ENCODE measurements around the gene S1PR5. TPM values are rescaled to one million over a fixed set of nuclear protein-coding genes. Genes with fewer than 3 reads are reported as not detected.
A peak's percentile ranks its signal among the peaks of the same experiment; 100 is the strongest.

Gene S1PR5
- total and polyA plus RNA-seq, 3 experiments from 2014 or later: 1.5 to 90.3 (median 1.8) TPM

- ChIA-PET POLR2A (no interaction called here), CTCF (interaction anchor here (0.9 to 3.4 kb wide), 3 partner anchors 25 to 59 kb away, joined by 3 to 8 read pairs (median 4); no protein-coding TSS in a partner anchor)
- Mint-ChIP-seq H3K36me3 (peaks cover 6 to 16% (median 15%) of the 10 kb centered on the region in 3 donors), H3K9me3 (no peaks in the 10 kb centered on the region), H3K27me3 (peaks cover 24 to 33% of the 10 kb centered on the region in 2 donors), H3K4me3 (peak overlapping the region; percentile 22 to 71 (median 66)), H3K27ac (peak overlapping the region in 7 of 8 donors; percentile 45 to 93 (median 77)), H3K4me1 (peaks cover 35 to 59% (median 46%) of the 10 kb centered on the region in 3 donors)
- no peak for DNase-seq
- Histone ChIP-seq H3K4me1 (ENCODE audit: insufficient read depth, low read length) (peaks cover 31% of the 10 kb centered on the region), H3K4me3 (ENCODE audit: low read length) (no peak overlapping the region), H3K9me3 (ENCODE audit: low read length) (no peaks in the 10 kb centered on the region), H3K36me3 (ENCODE audit: insufficient read depth, low read length) (no peaks in the 10 kb centered on the region), H3K27me3 (ENCODE audit: insufficient read depth, low read length, poor library complexity, severe bottlenecking) (peaks cover 21% of the 10 kb centered on the region), H3K27ac (ENCODE audit: low read depth, low read length) (no peak overlapping the region)
Observed at GRCh38 chr19:10513223-10513622, 4.0 kb downstream of the S1PR5 start.

- Histone ChIP-seq H3K27ac (ENCODE audit: low read depth, low read length) (no peak overlapping the region), H3K4me3 (ENCODE audit: low read length) (no peak overlapping the region), H3K4me1 (ENCODE audit: insufficient read depth, low read length) (peaks cover 29% of the 10 kb centered on the region), H3K27me3 (ENCODE audit: insufficient read depth, low read length, poor library complexity, severe bottlenecking) (peaks cover 14% of the 10 kb centered on the region), H3K9me3 (ENCODE audit: low read length) (no peaks in the 10 kb centered on the region), H3K36me3 (ENCODE audit: insufficient read depth, low read length) (no peaks in the 10 kb centered on the region)
- H3K27me3 Mint-ChIP-seq: peaks cover 8 to 18% of the 10 kb centered on the region in 2 donors
- peak in 4 of 5 donors; percentile 41 to 73 (median 56) for DNase-seq
- peaks cover 29 to 51% (median 36%) of the 10 kb centered on the region in 3 donors for H3K4me1 Mint-ChIP-seq
- peaks cover 3 to 12% (median 8%) of the 10 kb centered on the region in 3 donors for H3K36me3 Mint-ChIP-seq
- ChIA-PET POLR2A (no interaction called here), CTCF (interaction anchor here (0.6 to 4.5 kb wide), 8 partner anchors 22 to 71 kb away, joined by 3 to 18 read pairs (median 4); no protein-coding TSS in a partner anchor)
- H3K9me3 Mint-ChIP-seq: no peaks in the 10 kb centered on the region
- H3K4me3 Mint-ChIP-seq: peak overlapping the region in 3 of 7 donors; percentile 48 to 82 (median 58)
- peak overlapping the region in 6 of 8 donors; percentile 30 to 93 (median 82) for H3K27ac Mint-ChIP-seq
Observed at GRCh38 chr19:10510301-10510802, 6.9 kb downstream of the S1PR5 start.

- Histone ChIP-seq H3K36me3 (ENCODE audit: insufficient read depth, low read length) (no peaks in the 10 kb centered on the region), H3K9me3 (ENCODE audit: low read length) (no peaks in the 10 kb centered on the region), H3K4me3 (ENCODE audit: low read length) (no peak overlapping the region), H3K4me1 (ENCODE audit: insufficient read depth, low read length) (peaks cover 26% of the 10 kb centered on the region), H3K27me3 (ENCODE audit: insufficient read depth, low read length, poor library complexity, severe bottlenecking) (peaks cover 8% of the 10 kb centered on the region), H3K27ac (ENCODE audit: low read depth, low read length) (no peak overlapping the region)
- Mint-ChIP-seq H3K27ac (peak overlapping the region in 7 of 8 donors; percentile 23 to 89 (median 82)), H3K4me3 (peak overlapping the region in 5 of 7 donors; percentile 45 to 87 (median 71)), H3K4me1 (peaks cover 27 to 40% (median 34%) of the 10 kb centered on the region in 3 donors), H3K36me3 (peaks cover 3 to 8% (median 7%) of the 10 kb centered on the region in 3 donors), H3K27me3 (peaks cover 8 to 9% of the 10 kb centered on the region in 2 donors), H3K9me3 (no peaks in the 10 kb centered on the region)
- DNase-seq: no peak
- ChIA-PET CTCF (interaction anchor here (0.6 to 4.5 kb wide), 7 partner anchors 14 to 191 kb away, joined by 3 to 18 read pairs (median 5); no protein-coding TSS in a partner anchor), POLR2A (interaction anchor here (0.9 kb wide), 1 partner anchor 11 kb away, joined by 3 read pairs; no protein-coding TSS in a partner anchor)
Observed at GRCh38 chr19:10508707-10509106, 8.5 kb downstream of the S1PR5 start.

- Histone ChIP-seq H3K27me3 (ENCODE audit: insufficient read depth, low read length, poor library complexity, severe bottlenecking) (peaks cover under 1% of the 10 kb centered on the region), H3K4me1 (ENCODE audit: insufficient read depth, low read length) (peaks cover 22% of the 10 kb centered on the region), H3K36me3 (ENCODE audit: insufficient read depth, low read length) (no peaks in the 10 kb centered on the region), H3K9me3 (ENCODE audit: low read length) (no peaks in the 10 kb centered on the region), H3K27ac (ENCODE audit: low read depth, low read length) (no peak overlapping the region), H3K4me3 (ENCODE audit: low read length) (no peak overlapping the region)
- Mint-ChIP-seq H3K9me3 (no peaks in the 10 kb centered on the region), H3K36me3 (peaks cover 2 to 4% (median 2%) of the 10 kb centered on the region in 3 donors), H3K4me1 (peaks cover 25 to 37% (median 31%) of the 10 kb centered on the region in 3 donors), H3K27me3 (peaks cover 2% of the 10 kb centered on the region in 2 donors), H3K4me3 (peak overlapping the region in 1 of 7 donors; percentile 8), H3K27ac (peak overlapping the region in 3 of 8 donors; percentile 24 to 91 (median 87))
- POLR2A ChIA-PET: interaction anchor here (0.6 to 0.7 kb wide), 2 partner anchors 56 to 67 kb away, joined by 3 to 6 read pairs; no protein-coding TSS in a partner anchor
- CTCF ChIA-PET: interaction anchor here (0.6 to 4.5 kb wide), 7 partner anchors 15 to 191 kb away, joined by 3 to 18 read pairs (median 3); no protein-coding TSS in a partner anchor
- DNase-seq: no peak
Observed at GRCh38 chr19:10508036-10508435, 9.2 kb downstream of the S1PR5 start.

- Mint-ChIP-seq H3K9me3 (no peaks in the 10 kb centered on the region), H3K27me3 (no peaks in the 10 kb centered on the region), H3K27ac (peak overlapping the region in 7 of 8 donors; percentile 45 to 87 (median 75)), H3K4me3 (peak overlapping the region in 6 of 7 donors; percentile 39 to 78 (median 75)), H3K4me1 (peaks cover 29 to 44% (median 35%) of the 10 kb centered on the region in 3 donors), H3K36me3 (peaks cover 0 to 5% (median 0%) of the 10 kb centered on the region in 3 donors)
- peak; percentile 69 to 86 (median 72) for DNase-seq
- H3K4me3 ChIP-seq (ENCODE audit: low read length): no peak overlapping the region
- H3K36me3 ChIP-seq (ENCODE audit: insufficient read depth, low read length): no peaks in the 10 kb centered on the region
- H3K9me3 ChIP-seq (ENCODE audit: low read length): no peaks in the 10 kb centered on the region
- H3K4me1 ChIP-seq (ENCODE audit: insufficient read depth, low read length): peaks cover 32% of the 10 kb centered on the region
- H3K27ac ChIP-seq (ENCODE audit: low read depth, low read length): no peak overlapping the region
- H3K27me3 ChIP-seq (ENCODE audit: insufficient read depth, low read length, poor library complexity, severe bottlenecking): no peaks in the 10 kb centered on the region
- ChIA-PET POLR2A (interaction anchor here (1.0 kb wide), 1 partner anchor 147 kb away, joined by 3 read pairs; no protein-coding TSS in a partner anchor), CTCF (interaction anchor here (0.6 to 1.5 kb wide), 10 partner anchors 13 to 102 kb away, joined by 3 to 7 read pairs (median 4); partner anchors contain the start of genes CDC37, CDKN2D and KRI1)
Observed at GRCh38 chr19:10505583-10506229, 11.5 kb downstream of the S1PR5 start.

- Mint-ChIP-seq H3K4me1 (peaks cover 33 to 48% (median 41%) of the 10 kb centered on the region in 3 donors), H3K27me3 (no peaks in the 10 kb centered on the region), H3K27ac (peak within 1 kb of the TSS; percentile 68 to 97 (median 91)), H3K4me3 (peak within 1 kb of the TSS; percentile 86 to 97 (median 91)), H3K36me3 (peaks cover 0 to 22% (median 6%) of the 10 kb centered on the region in 3 donors), H3K9me3 (no peaks in the 10 kb centered on the region)
- CTCF ChIA-PET: interaction anchor here (0.6 to 1.8 kb wide), 7 partner anchors 20 to 587 kb away, joined by 3 to 4 read pairs (median 3); no protein-coding TSS in a partner anchor
- Histone ChIP-seq H3K27me3 (ENCODE audit: insufficient read depth, low read length, poor library complexity, severe bottlenecking) (no peaks in the 10 kb centered on the region), H3K4me3 (ENCODE audit: low read length) (peak within 1 kb of the TSS; percentile 72), H3K4me1 (ENCODE audit: insufficient read depth, low read length) (peaks cover 32% of the 10 kb centered on the region), H3K27ac (ENCODE audit: low read depth, low read length) (peak within 1 kb of the TSS; percentile 90), H3K36me3 (ENCODE audit: insufficient read depth, low read length) (peaks cover 12% of the 10 kb centered on the region), H3K9me3 (ENCODE audit: low read length) (no peaks in the 10 kb centered on the region)
- DNase-seq: no peak
- POLR2A ChIA-PET: interaction anchor here (0.6 to 2.2 kb wide), 9 partner anchors 9 to 331 kb away, joined by 3 to 8 read pairs (median 4); partner anchors contain the start of genes KRI1 and S1PR5
Observed at GRCh38 chr19:10503002-10503789, 14.1 kb downstream of the S1PR5 start, which contains the start of gene KEAP1. Gene KEAP1, minus strand, starts transcription at chr19:10503356. Its CDS starts 3,323 bp downstream, at chr19:10500033.

- ChIA-PET CTCF (interaction anchor here (1.8 kb wide), 1 partner anchor 50 kb away, joined by 4 read pairs; no protein-coding TSS in a partner anchor), POLR2A (interaction anchor here (0.6 to 2.2 kb wide), 7 partner anchors 15 to 332 kb away, joined by 3 to 8 read pairs (median 4); partner anchors contain the start of genes KRI1 and S1PR5)
- Histone ChIP-seq H3K27me3 (ENCODE audit: insufficient read depth, low read length, poor library complexity, severe bottlenecking) (no peaks in the 10 kb centered on the region), H3K4me1 (ENCODE audit: insufficient read depth, low read length) (peaks cover 32% of the 10 kb centered on the region), H3K36me3 (ENCODE audit: insufficient read depth, low read length) (peaks cover 12% of the 10 kb centered on the region), H3K9me3 (ENCODE audit: low read length) (no peaks in the 10 kb centered on the region), H3K27ac (ENCODE audit: low read depth, low read length) (peak overlapping the region; percentile 90), H3K4me3 (ENCODE audit: low read length) (peak overlapping the region; percentile 72)
- peaks cover 0 to 24% (median 6%) of the 10 kb centered on the region in 3 donors for H3K36me3 Mint-ChIP-seq
- H3K4me1 Mint-ChIP-seq: peaks cover 34 to 46% (median 42%) of the 10 kb centered on the region in 3 donors
- DNase-seq: peak; percentile 78 to 92 (median 82)
- H3K27ac Mint-ChIP-seq: peak overlapping the region; percentile 68 to 95 (median 88)
- no peaks in the 10 kb centered on the region for H3K9me3 Mint-ChIP-seq
- H3K27me3 Mint-ChIP-seq: no peaks in the 10 kb centered on the region
- peak overlapping the region; percentile 83 to 93 (median 86) for H3K4me3 Mint-ChIP-seq
Observed at GRCh38 chr19:10502524-10503001, 14.7 kb downstream of the S1PR5 start.
